KG1 (cell line): ENCODE results near the gene PMS2.
"Not testable (repeated sequence)": the region's sequence is repeated elsewhere in the genome, so short reads cannot be mapped to it uniquely, and the experiment has no call there.

Experiments
- DNase-seq: peaks from one replicate; lab custom pipeline; 2025; lab: John Stamatoyannopoulos, UW

PMS2 gene

GRCh38 chr7:6008668-6009611 is at the start of gene PMS2, which contains the start of gene AIMP2:
Gene PMS2 (minus strand): TSS chr7:6009049. CDS start chr7:6009019, 30 bp downstream.
Gene AIMP2 (plus strand): TSS chr7:6009272. CDS start chr7:6009364, 92 bp downstream.
- DNase-seq: peak; percentile 91

GRCh38 chr7:6057316-6058129 is 48.7 kb upstream of the PMS2 start:
- DNase-seq: no peak

- no peak for DNase-seq
These were observed 47.8 kb upstream of the PMS2 start for GRCh38 chr7:6056616-6057015.

GRCh38 chr7:6051185-6051584 is 42.3 kb upstream of the PMS2 start:
- not testable (repeated sequence) for DNase-seq

GRCh38 chr7:6049780-6050179 is 40.9 kb upstream of the PMS2 start:
- no peak for DNase-seq

GRCh38 chr7:6035686-6036085 is 26.8 kb upstream of the PMS2 start:
- DNase-seq: no peak

GRCh38 chr7:6035165-6035564 is 26.3 kb upstream of the PMS2 start:
- no peak for DNase-seq

- DNase-seq: no peak
These were observed 23.8 kb upstream of the PMS2 start for GRCh38 chr7:6032641-6033040.

- no peak for DNase-seq
These were observed 23.3 kb upstream of the PMS2 start for GRCh38 chr7:6032167-6032566.

- no peak for DNase-seq
These were observed 22.7 kb upstream of the PMS2 start for GRCh38 chr7:6031567-6031966.

GRCh38 chr7:6030988-6031387 is 22.1 kb upstream of the PMS2 start, which contains the start of gene ANKRD61:
Gene ANKRD61 (plus strand): TSS chr7:6031376. CDS start chr7:6031376, 0 bp downstream.
- no peak for DNase-seq

- no peak for DNase-seq
These were observed 19.7 kb upstream of the PMS2 start for GRCh38 chr7:6028563-6028962.

GRCh38 chr7:6027806-6028365 is 19.0 kb upstream of the PMS2 start:
- no peak for DNase-seq

- no peak for DNase-seq
These were observed 18.0 kb upstream of the PMS2 start for GRCh38 chr7:6026820-6027311.

- DNase-seq: no peak
These were observed 17.4 kb upstream of the PMS2 start for GRCh38 chr7:6026011-6026819.

GRCh38 chr7:6023974-6024435 is 15.2 kb upstream of the PMS2 start:
- DNase-seq: no peak

GRCh38 chr7:6022707-6023106 is 13.9 kb upstream of the PMS2 start:
- no peak for DNase-seq

- no peak for DNase-seq
These were observed 11.8 kb upstream of the PMS2 start for GRCh38 chr7:6020371-6021286.

- DNase-seq: no peak
These were observed 7.8 kb upstream of the PMS2 start for GRCh38 chr7:6016653-6016966.

- DNase-seq: no peak
These were observed 7.2 kb upstream of the PMS2 start for GRCh38 chr7:6015917-6016652.
